NCI-H526 (cell line): ENCODE measurements around the gene WIZ.

Experiments used
- DNase-seq, 2 experiments: peaks; one replicate each; lab custom pipeline; 2025; lab: John Stamatoyannopoulos, UW

Gene WIZ

DNA sequence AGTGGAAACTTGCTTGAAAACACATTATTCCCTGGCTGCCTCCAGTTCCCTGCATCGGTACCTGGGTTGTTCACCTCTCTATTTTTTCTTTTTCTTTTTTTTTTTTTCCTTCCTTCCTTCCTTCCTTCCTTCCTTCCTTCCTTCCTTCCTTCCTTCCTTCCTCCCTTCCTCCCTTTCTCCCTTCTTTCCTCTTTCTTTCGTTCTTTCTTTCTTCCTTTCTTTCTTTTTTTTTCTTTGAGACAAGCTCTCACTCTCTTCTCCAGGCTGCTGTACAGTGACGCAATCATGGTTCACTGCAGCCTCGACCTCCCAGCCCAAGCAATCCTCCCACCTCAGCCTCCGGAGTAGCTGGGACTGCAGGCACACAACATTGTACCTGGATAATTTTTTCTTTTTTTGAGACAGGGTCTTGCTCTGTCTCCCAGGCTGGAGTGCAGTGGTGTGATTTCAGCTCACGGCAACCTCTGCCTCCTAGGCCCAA lies 18.0 kb upstream of the WIZ start:
- DNase-seq, result no peak

- DNase-seq, result no peak
These were observed 17.3 kb upstream of the WIZ start for GRCh38 chr19:15466851-15467733.

GRCh38 chr19:15464394-15465385 lies 14.9 kb upstream of the WIZ start, which contains the start of gene RASAL3:
Gene RASAL3 (minus strand): TSS chr19:15464544. CDS start chr19:15464358, 186 bp downstream.
- no peak for DNase-seq

- no peak for DNase-seq
These were observed 14.2 kb upstream of the WIZ start for GRCh38 chr19:15463861-15464371.

DNA sequence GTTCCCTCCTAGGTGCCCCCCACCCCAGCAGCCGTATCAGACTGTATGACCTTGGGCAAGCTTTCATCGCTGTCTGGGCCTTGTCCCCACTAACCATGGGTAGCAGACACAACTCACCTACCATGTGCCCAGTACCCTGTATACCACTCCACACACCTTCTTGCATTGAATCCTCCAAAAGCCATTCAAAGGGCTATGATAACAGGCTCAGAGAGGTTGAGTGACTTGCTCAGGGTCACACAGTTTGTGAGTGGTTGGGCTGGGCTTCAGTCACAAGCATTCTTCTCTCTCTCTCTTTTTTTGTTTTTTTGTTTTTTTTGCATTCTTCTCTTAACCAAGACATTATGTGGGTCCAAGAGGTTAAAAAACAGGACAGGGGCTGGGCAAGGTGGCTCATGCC lies 11.9 kb upstream of the WIZ start:
- DNase-seq, result no peak

DNA sequence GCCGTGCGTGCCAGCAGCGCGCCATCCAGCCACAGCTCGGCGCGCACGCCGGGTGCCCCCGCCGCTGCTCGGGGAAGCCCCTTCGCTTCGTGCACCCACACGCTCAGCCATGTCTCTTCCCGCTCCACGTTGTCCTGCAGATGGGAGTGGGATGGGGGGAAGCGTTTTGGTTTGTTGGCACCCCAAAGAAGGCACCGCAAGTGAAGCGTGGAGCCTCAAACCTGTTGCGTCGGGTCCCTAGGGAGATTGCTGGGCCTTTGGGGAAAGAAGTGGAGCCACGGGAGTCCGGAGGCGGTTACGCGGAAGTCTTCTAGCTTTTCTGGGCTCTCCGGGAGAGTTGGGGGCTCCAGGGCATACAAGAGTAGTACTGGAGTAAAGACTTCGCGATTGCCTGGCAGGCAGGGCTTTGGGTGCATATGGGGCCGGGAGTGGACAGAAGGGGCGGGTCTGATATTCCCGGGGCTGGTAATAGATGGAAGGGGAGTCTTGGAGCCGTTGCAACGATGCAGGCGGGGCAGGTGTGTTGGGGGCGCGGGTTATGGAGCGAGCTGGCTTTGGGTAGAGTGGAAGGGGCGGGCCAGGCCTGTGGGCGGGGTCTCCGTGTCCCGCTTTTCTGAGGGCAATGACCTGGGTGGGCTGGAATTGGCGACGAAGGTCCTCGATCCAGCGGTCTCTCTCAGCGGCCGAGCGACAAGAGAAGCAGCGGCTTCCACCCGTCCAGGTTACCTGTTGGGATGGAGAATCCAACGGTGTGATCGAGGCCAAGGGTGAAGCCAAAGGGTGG lies 8.1 kb upstream of the WIZ start:
- DNase-seq, result peak in 1 of 2 experiments; percentile 15

DNA sequence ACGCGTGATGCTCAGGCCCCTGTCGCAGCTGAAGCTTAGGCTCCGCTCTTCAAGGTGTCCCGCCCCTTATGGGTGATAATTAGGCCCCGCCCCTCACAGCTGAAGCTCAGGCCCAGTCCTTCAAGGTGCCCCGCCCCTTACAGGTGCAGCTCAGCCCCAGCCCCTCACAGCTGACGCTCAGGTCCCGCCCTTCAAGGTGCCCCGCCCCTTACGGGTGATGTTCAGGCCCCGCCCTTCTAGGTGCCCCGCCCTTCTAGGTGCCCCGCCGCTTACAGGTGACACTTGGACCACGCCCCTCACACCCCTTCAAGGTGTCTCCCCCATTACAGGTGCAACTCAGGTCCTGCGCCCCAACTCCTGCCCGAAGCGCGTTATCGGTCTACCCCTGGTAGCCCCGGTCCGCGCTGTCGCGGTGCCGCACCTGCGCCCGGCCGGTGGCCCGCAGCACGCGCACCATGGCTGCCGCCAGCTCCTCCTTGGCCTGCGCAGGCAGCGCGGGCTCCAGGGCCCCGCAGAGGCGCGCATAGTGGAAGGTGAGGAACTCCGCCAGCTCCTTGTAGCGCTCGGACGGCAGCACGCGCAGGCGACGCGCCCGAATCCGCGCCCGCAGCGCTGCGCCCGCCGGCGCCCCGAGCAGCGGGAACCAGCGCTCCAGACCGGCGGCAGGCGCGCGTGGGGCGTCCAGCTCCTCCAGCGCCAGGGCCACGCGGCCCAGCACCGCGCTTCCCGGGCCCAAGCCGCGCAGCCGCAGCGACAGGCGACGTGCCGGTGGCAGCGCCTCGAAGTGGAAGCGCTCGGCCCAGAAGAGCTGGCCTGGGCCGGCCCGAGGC lies 7.3 kb upstream of the WIZ start:
- peak; percentile 39 to 92 for DNase-seq

GRCh38 chr19:15456441-15456840 lies 6.7 kb upstream of the WIZ start:
- DNase-seq, result no peak

DNA sequence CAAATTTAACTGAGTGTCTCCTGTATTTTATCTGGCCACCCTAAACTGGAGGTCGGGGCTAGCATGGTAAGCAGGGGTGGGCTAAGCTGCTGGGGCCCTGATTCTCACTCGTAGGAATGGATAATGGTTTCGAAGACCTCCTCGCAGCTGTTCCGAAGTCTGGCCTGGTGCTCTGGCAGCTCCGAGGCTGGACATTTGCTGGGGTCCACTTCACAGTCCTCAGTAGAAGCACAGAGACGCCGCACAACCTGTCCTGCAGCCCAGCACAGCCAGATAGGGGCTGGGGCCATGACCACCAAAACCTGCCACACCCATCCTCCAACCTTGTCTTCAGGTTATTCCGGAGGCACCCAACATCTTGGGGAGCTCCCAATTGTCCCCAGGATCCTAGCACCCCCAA lies 6.2 kb upstream of the WIZ start:
- no peak for DNase-seq

GRCh38 chr19:15453906-15454860 lies 4.4 kb upstream of the WIZ start:
- DNase-seq, result no peak

DNA sequence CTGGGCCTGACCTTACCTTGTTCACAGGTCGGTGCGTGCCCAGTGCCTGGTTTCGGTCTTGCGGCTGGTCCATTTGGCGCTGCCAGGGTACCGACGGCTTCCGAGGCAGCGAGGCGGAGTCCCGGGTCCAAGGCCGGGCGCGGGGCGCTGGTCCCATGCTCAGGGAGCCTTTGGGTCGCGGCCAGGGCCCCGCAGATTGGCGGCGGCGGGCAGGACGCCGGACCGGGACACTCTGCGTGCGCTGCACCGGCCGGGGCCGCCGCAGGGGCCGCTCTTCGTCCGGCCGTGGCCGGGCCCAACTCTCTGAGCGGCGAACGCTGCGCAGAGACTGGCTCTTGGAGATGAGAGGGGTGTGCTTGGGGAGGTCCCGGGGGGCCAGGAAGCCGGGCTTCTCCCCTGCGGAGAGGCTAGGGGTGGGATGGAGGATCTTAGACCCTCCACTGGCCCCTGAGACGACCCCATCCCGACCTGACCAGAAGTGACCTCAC lies 3.4 kb upstream of the WIZ start:
- no peak for DNase-seq

GRCh38 chr19:15452111-15453047 lies 2.6 kb upstream of the WIZ start:
- peak; percentile 58 to 82 for DNase-seq

DNA sequence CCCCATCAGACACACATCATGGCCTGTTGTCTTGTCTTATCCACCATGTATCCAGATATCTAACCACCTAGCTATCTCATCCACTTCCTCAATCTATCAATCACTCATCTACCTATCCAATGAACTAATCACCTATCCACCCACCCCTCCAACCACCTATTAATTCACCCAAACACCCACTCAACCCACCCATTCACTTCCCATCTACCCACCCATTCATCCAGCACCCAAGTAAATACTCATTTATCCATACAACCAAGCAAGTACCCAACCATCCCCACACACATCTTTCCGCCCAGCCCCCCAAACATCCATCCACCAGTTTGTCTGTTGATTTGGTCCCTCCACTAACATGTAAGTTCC lies 753 bp upstream of the WIZ start:
- no peak for DNase-seq

DNA sequence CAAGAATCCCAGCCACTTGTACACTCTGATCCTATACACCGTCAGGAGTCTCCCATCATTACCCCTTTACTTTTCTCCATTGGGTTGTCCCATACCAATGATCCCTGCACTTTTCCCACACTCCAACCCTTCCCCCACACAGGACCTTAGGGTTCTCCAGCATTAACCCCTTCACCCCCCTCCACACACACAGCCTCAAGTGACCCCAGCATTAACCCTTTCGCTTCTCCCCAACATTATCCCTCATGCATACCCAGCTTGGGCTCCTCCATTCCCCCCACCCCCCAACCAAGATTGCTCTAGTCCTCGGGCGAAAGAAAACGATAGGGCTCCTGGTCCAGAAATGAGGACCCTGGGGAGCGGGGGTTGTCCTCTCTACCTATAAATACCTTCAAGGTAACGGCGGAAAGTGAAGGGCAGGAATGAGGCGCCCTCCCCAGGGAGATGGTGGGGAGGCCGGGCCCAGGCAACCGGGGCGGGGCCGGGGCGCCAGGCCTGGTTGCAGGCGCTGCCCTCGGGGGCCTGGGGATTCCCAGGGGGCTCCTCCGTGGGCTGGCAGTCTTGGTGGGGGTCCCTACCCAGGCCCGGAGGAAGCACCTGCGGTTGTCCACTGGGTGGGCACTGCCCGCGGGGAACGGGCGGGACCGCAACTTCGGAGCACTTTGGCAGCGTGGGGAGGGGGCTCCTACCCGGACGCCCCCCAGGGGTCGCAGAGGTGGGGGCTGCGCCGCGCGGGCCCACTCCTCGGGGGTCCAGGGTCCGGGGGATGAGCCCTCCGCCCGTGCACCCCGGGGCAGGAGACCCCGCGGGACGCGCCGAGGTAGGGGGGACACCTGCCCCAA lies 757 bp downstream of the WIZ start:
- peak in 1 of 2 experiments; percentile 17 for DNase-seq

- DNase-seq, result no peak
These were observed 1.5 kb downstream of the WIZ start for GRCh38 chr19:15448044-15448777.

DNA sequence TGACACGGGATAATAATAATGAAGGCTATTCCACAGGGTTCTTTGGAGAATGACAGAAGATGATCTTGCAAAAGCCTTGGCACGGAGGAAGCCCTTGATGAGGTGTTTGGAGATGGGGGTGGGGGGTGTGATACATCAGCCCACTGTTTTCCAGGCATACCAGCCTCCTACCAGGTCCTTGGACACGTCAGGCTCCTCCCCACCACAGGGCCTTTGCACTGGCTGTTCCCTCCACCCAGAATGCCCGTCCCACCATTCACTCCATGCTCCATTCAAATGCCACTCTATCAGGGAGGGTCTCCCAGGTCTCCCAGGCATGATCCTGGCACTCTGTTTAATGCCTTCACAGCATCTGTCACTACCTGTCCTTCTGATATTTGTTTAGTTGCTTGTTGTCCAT lies 2.7 kb downstream of the WIZ start:
- no peak for DNase-seq
